A549 (cell line): ENCODE data around the gene IQGAP2. TPM values are rescaled to one million over a fixed set of nuclear protein-coding genes. Genes with fewer than 3 reads are reported as not detected.
A peak's percentile ranks its signal among the peaks of the same experiment; 100 is the strongest.

Experiments used
- ATAC-seq, 2 experiments: fragments of 200-7000 bp in 1 of 2; fragments of >200 bp in 1 of 2; cut with Nextera tagmentation in 1 of 2; cut with Tn5 transposase in 1 of 2; 3 replicates each; pipeline versions ENCODE4 v1.8.0 to v1.9.1; 2018 to 2020; ENCODE audit warnings: mild to moderate bottlenecking in 1 of 2, moderate library complexity in 1 of 2
- CTCF ChIA-PET: fragments of 300-600 bp; sonication (Branson Sonifier 250); formaldehyde crosslinking; extraction: SDS; loops from one replicate; lab custom pipeline; 2021; ENCODE audit warnings: antibody characterized with exemption, inconsistent platforms; lab: Yijun Ruan, JAX
- POLR2A ChIA-PET: fragments of 350-600 bp; formaldehyde crosslinking; extraction: SDS; loops from one replicate; lab custom pipeline; 2021; ENCODE audit warnings: antibody characterized with exemption, inconsistent platforms; lab: Yijun Ruan, JAX
- DNase-seq, 2 experiments: peaks; one replicate each; pipeline versions ENCODE4 v3.0.0 to v3.0.0-alpha.2; 2011 to 2016; ENCODE audit warnings: low read depth in 1 of 2, low spot score in 1 of 2
- FAIRE-seq: peaks from 2 replicates; lab custom pipeline; 2011; peaks lifted over from hg19 to GRCh38; lab: Jason Lieb, UNC
- H3K27ac ChIP-seq, 2 experiments: fragments of >200 bp; sonication (Bioruptor Twin); formaldehyde crosslinking; 3 replicates each; pipeline ENCODE4 v1.5.1; 2016 to 2017
- H3K4me1 ChIP-seq: fragments of >200 bp; sonication (Bioruptor Twin); formaldehyde crosslinking; 3 replicates; pipeline ENCODE4 v1.6.1; 2016
- H3K4me2 ChIP-seq: fragments of >200 bp; sonication (Bioruptor Twin); formaldehyde crosslinking; 3 replicates; pipeline ENCODE4 v1.6.1; 2016
- H3K4me3 ChIP-seq: fragments of >200 bp; sonication (Bioruptor Twin); formaldehyde crosslinking; 3 replicates; pipeline ENCODE4 v1.5.1; 2016
- H3K9me3 ChIP-seq: fragments of >200 bp; sonication (Bioruptor Twin); formaldehyde crosslinking; 3 replicates; pipeline ENCODE4 v1.6.1; 2016
- CHD4 ChIP-seq: fragments of 200-600 bp; sonication (generic); IDR thresholded peaks from 2 replicates; pipeline ENCODE4 v1.6.1; 2016; ENCODE audit warnings: antibody characterized with exemption, mild to moderate bottlenecking, borderline replicate concordance
- ESRRA ChIP-seq: fragments of 150-350 bp; IDR thresholded peaks from 2 replicates; pipeline ENCODE4 v1.6.1; 2014; ENCODE audit warnings: mild to moderate bottlenecking, low read length, borderline replicate concordance
- HEYL ChIP-seq: fragments of 250-450 bp; sonication (Bioruptor Pico); IDR thresholded peaks from 2 replicates; pipeline ENCODE4 v1.8.0; 2021; ENCODE audit warnings: mild to moderate bottlenecking, moderate library complexity
- MYC ChIP-seq: IDR thresholded peaks from 2 replicates; pipeline ENCODE4 v1.6.1; 2012; ENCODE audit warnings: mild to moderate bottlenecking, inconsistent platforms, low read length, improper control_type of control experiment, borderline replicate concordance
- PHF8 ChIP-seq: fragments of 200-600 bp; sonication (generic); IDR thresholded peaks from 2 replicates; pipeline ENCODE4 v1.6.1; 2016; ENCODE audit warnings: low read depth, mild to moderate bottlenecking, antibody characterized with exemption, moderate library complexity, borderline replicate concordance
- RCOR1 ChIP-seq: fragments of 150-350 bp; IDR thresholded peaks from 2 replicates; pipeline ENCODE4 v1.6.1; 2014; ENCODE audit warnings: antibody characterized with exemption, low read length, low read depth
- WGBS: methylation state at CpG from one replicate; pipeline ENCODE4 v1.1.6; 2017; ENCODE audit errors: missing lambda C conversion rate; 5-methylcytosine and 5-hydroxymethylcytosine counted together
- polyA plus RNA-seq, 4 experiments: library from polyadenylated mRNA; depleted of rRNA in 3 of 4; stranded (reverse); fragments of >200 nt; fragmentation: RNase III in 1 of 4; extraction: RNeasy Plus Mini Kit Qiagen cat#74134 plus additional on column Dnase treatment in 1 of 4; gene quantifications; 2 replicates in 3 of 4; 3 replicates in 1 of 4; pipeline ENCODE4 v1.2.3, GENCODE V29; 2011 to 2017
- TF ChIP-seq, protein P1 (sequence below): fragments of >200 bp; sonication (Bioruptor Twin); formaldehyde crosslinking; IDR thresholded peaks from 3 replicates; pipeline ENCODE4 v1.6.1; 2016
- TF ChIP-seq, protein P2 (sequence below): fragments of 200-600 bp; sonication (generic); IDR thresholded peaks from 2 replicates; pipeline ENCODE4 v1.6.1; 2016; ENCODE audit warnings: antibody characterized with exemption, mild to moderate bottlenecking, moderate library complexity
- TF ChIP-seq, protein P3 (sequence below): fragments of 250-450 bp; sonication (Bioruptor Pico); IDR thresholded peaks from 2 replicates; pipeline ENCODE4 v1.5.0; 2021; ENCODE audit warnings: mild to moderate bottlenecking, moderate library complexity, borderline replicate concordance
- TF ChIP-seq, protein P4 (sequence below): IDR thresholded peaks from 2 replicates; pipeline ENCODE4 v1.6.1; 2012; ENCODE audit warnings: low read depth, borderline replicate concordance

IQGAP2 gene
- polyA plus RNA-seq, 2 of the 4 experiments (the other 2 are of a cell fraction): 5.3 to 10.1 TPM

DNA sequence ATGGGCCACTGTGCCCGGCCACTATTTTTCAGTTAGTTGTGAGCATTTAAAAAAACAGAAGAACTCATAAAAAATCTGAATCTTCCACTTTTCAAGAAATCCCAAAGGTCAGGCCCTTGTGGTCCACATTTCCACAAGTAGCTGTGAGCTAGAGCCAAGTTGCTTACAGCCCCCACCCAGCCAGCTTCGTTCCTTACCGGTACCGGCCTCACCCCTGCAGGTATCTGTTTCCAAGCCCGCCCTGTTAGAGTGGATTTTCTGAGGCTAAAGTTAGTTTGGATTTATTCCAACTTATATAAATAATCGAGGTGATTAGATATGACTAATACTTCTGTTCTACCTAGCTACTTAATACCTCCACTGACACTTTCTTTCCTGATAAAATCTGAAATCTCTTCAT lies 139.2 kb downstream of the IQGAP2 start:
- TF ChIP-seq, protein P1, sequence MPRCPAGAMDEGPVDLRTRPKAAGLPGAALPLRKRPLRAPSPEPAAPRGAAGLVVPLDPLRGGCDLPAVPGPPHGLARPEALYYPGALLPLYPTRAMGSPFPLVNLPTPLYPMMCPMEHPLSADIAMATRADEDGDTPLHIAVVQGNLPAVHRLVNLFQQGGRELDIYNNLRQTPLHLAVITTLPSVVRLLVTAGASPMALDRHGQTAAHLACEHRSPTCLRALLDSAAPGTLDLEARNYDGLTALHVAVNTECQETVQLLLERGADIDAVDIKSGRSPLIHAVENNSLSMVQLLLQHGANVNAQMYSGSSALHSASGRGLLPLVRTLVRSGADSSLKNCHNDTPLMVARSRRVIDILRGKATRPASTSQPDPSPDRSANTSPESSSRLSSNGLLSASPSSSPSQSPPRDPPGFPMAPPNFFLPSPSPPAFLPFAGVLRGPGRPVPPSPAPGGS: no peak
- no peak for TF ChIP-seq ESRRA
- no peak for TF ChIP-seq HEYL (CRISPR knock-in tag)
- no peak for TF ChIP-seq CHD4
- TF ChIP-seq, protein P2, sequence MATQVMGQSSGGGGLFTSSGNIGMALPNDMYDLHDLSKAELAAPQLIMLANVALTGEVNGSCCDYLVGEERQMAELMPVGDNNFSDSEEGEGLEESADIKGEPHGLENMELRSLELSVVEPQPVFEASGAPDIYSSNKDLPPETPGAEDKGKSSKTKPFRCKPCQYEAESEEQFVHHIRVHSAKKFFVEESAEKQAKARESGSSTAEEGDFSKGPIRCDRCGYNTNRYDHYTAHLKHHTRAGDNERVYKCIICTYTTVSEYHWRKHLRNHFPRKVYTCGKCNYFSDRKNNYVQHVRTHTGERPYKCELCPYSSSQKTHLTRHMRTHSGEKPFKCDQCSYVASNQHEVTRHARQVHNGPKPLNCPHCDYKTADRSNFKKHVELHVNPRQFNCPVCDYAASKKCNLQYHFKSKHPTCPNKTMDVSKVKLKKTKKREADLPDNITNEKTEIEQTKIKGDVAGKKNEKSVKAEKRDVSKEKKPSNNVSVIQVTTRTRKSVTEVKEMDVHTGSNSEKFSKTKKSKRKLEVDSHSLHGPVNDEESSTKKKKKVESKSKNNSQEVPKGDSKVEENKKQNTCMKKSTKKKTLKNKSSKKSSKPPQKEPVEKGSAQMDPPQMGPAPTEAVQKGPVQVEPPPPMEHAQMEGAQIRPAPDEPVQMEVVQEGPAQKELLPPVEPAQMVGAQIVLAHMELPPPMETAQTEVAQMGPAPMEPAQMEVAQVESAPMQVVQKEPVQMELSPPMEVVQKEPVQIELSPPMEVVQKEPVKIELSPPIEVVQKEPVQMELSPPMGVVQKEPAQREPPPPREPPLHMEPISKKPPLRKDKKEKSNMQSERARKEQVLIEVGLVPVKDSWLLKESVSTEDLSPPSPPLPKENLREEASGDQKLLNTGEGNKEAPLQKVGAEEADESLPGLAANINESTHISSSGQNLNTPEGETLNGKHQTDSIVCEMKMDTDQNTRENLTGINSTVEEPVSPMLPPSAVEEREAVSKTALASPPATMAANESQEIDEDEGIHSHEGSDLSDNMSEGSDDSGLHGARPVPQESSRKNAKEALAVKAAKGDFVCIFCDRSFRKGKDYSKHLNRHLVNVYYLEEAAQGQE: no peak
- TF ChIP-seq MYC: no peak
- TF ChIP-seq, protein P3, sequence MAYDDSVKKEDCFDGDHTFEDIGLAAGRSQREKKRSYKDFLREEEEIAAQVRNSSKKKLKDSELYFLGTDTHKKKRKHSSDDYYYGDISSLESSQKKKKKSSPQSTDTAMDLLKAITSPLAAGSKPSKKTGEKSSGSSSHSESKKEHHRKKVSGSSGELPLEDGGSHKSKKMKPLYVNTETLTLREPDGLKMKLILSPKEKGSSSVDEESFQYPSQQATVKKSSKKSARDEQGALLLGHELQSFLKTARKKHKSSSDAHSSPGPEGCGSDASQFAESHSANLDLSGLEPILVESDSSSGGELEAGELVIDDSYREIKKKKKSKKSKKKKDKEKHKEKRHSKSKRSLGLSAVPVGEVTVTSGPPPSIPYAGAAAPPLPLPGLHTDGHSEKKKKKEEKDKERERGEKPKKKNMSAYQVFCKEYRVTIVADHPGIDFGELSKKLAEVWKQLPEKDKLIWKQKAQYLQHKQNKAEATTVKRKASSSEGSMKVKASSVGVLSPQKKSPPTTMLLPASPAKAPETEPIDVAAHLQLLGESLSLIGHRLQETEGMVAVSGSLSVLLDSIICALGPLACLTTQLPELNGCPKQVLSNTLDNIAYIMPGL (CRISPR knock-in tag): no peak
- TF ChIP-seq, protein P4, sequence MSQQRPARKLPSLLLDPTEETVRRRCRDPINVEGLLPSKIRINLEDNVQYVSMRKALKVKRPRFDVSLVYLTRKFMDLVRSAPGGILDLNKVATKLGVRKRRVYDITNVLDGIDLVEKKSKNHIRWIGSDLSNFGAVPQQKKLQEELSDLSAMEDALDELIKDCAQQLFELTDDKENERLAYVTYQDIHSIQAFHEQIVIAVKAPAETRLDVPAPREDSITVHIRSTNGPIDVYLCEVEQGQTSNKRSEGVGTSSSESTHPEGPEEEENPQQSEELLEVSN: no peak
- no peak for TF ChIP-seq RCOR1

DNA sequence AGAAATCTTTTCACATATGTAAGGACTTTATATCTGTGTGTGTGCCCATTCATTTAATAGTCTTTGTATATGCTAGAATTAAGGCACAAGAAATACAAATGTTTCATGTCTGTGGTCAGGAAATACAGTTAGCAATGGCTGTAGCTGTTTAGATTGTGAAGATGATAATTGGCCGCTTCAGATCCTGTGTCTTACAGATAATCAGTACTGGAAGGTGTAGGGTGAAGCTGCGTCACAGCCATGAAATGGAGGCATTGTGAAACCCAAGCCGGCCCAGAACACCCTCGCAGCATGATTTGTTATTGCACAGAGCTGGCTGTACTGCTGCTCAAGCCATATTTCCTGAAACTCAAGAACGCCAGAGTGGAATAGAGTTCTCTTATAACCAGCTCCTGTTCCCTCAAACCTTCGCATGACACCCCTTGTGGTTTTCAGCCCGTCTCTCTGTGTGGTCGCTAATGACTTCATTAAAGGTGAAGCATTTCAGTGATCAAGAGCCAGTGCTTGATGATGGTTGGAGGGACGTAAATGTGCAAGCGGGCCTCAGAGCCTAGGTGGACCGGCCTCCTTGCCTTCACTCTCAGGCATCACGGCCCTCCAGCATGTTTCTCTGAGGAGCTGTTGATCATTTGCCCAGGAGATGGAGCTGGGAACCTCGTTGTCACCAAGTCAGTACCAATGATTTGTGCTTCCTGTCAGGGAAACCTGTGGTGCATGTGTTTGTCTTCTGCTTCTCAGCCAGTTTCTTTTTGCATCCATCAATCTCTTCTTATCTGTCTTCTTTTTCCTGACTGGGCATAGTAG lies 140.0 kb downstream of the IQGAP2 start:
- peaks cover 10% of the 10 kb centered on the region; the same call in 2 of the 3 replicates for H3K4me1 ChIP-seq
- no peak overlapping the region for H3K4me3 ChIP-seq
- H3K4me2 ChIP-seq: no peak overlapping the region
- ChIA-PET CTCF (interaction anchor here (0.8 to 4.4 kb wide), 13 partner anchors 9 to 212 kb away, joined by 3 to 32 read pairs (median 4); partner anchors contain the start of gene IQGAP2), POLR2A (no interaction called here)
- 75% methylated on average over 13 of the region's 13 CpGs for WGBS
- no peaks in the 10 kb centered on the region for H3K9me3 ChIP-seq
- FAIRE-seq (no peak), ATAC-seq (peak in 1 of 2 experiments; percentile 35; a peak in 1 of 6 replicates), DNase-seq (no peak)
- H3K27ac ChIP-seq: no peak overlapping the region
- no peak for TF ChIP-seq PHF8

More for the DNA sequence above, 139.2 kb downstream of the IQGAP2 start:
- no peak for FAIRE-seq
- ChIA-PET CTCF (interaction anchor here (0.8 to 4.4 kb wide), 5 partner anchors 9 to 139 kb away, joined by 3 to 32 read pairs (median 3); partner anchors contain the start of gene IQGAP2), POLR2A (no interaction called here)
- no peak overlapping the region for H3K4me2 ChIP-seq
- no peaks in the 10 kb centered on the region for H3K9me3 ChIP-seq
- H3K4me1 ChIP-seq: peaks cover 11% of the 10 kb centered on the region; the same call in 2 of the 3 replicates
- DNase-seq: no peak
- WGBS: 72% methylated on average over 6 of the region's 6 CpGs
- H3K27ac ChIP-seq: no peak overlapping the region
- H3K4me3 ChIP-seq: no peak overlapping the region
- no peak for ATAC-seq
